Measurements from ENCODE around the gene MYH11.

GRCh38 chr16:15832241-15832640 lies 24.6 kb downstream of the MYH11 start:
- TF ChIP-seq ZNF883 (CRISPR knock-in tag; IDR thresholded peaks at IDR 0.05; ENCODE audit: not compliant biosample characterization) (no peak), FOXP1 (IDR thresholded peaks at IDR 0.05) (no peak), FOXP1 (CRISPR knock-in tag; IDR thresholded peaks at IDR 0.05) (no peak), POLR2A (IDR thresholded peaks at IDR 0.05; ENCODE audit: insufficient read depth in 1 of 2, low read depth in 2 of 2, low read length in 2 of 2) (no peak), ZSCAN31 (CRISPR knock-in tag; IDR thresholded peaks at IDR 0.05; ENCODE audit: low read depth) (no peak), CC2D1A (CRISPR knock-in tag; IDR thresholded peaks at IDR 0.05) (no peak), NFIC (IDR thresholded peaks at IDR 0.05; ENCODE audit: low read length) (no peak), CCAR2 (optimal IDR thresholded peaks at IDR 0.05; ENCODE audit: low read depth, low read length) (no peak)
- TF ChIP-seq, protein P1, sequence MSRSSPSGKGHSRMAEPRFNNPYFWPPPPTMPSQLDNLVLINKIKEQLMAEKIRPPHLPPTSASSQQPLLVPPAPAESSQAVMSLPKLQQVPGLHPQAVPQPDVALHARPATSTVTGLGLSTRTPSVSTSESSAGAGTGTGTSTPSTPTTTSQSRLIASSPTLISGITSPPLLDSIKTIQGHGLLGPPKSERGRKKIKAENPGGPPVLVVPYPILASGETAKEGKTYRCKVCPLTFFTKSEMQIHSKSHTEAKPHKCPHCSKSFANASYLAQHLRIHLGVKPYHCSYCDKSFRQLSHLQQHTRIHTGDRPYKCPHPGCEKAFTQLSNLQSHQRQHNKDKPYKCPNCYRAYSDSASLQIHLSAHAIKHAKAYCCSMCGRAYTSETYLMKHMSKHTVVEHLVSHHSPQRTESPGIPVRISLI (CRISPR knock-in tag; IDR thresholded peaks at IDR 0.05; ENCODE audit: borderline replicate concordance), result no peak
- TF ChIP-seq, protein P2, sequence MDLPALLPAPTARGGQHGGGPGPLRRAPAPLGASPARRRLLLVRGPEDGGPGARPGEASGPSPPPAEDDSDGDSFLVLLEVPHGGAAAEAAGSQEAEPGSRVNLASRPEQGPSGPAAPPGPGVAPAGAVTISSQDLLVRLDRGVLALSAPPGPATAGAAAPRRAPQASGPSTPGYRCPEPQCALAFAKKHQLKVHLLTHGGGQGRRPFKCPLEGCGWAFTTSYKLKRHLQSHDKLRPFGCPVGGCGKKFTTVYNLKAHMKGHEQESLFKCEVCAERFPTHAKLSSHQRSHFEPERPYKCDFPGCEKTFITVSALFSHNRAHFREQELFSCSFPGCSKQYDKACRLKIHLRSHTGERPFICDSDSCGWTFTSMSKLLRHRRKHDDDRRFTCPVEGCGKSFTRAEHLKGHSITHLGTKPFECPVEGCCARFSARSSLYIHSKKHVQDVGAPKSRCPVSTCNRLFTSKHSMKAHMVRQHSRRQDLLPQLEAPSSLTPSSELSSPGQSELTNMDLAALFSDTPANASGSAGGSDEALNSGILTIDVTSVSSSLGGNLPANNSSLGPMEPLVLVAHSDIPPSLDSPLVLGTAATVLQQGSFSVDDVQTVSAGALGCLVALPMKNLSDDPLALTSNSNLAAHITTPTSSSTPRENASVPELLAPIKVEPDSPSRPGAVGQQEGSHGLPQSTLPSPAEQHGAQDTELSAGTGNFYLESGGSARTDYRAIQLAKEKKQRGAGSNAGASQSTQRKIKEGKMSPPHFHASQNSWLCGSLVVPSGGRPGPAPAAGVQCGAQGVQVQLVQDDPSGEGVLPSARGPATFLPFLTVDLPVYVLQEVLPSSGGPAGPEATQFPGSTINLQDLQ (CRISPR knock-in tag; IDR thresholded peaks at IDR 0.05), result no peak
- TF ChIP-seq, protein P3, sequence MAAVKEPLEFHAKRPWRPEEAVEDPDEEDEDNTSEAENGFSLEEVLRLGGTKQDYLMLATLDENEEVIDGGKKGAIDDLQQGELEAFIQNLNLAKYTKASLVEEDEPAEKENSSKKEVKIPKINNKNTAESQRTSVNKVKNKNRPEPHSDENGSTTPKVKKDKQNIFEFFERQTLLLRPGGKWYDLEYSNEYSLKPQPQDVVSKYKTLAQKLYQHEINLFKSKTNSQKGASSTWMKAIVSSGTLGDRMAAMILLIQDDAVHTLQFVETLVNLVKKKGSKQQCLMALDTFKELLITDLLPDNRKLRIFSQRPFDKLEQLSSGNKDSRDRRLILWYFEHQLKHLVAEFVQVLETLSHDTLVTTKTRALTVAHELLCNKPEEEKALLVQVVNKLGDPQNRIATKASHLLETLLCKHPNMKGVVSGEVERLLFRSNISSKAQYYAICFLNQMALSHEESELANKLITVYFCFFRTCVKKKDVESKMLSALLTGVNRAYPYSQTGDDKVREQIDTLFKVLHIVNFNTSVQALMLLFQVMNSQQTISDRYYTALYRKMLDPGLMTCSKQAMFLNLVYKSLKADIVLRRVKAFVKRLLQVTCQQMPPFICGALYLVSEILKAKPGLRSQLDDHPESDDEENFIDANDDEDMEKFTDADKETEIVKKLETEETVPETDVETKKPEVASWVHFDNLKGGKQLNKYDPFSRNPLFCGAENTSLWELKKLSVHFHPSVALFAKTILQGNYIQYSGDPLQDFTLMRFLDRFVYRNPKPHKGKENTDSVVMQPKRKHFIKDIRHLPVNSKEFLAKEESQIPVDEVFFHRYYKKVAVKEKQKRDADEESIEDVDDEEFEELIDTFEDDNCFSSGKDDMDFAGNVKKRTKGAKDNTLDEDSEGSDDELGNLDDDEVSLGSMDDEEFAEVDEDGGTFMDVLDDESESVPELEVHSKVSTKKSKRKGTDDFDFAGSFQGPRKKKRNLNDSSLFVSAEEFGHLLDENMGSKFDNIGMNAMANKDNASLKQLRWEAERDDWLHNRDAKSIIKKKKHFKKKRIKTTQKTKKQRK (IDR thresholded peaks at IDR 0.05; ENCODE audit: low read length), result no peak
- TF ChIP-seq, protein P4, sequence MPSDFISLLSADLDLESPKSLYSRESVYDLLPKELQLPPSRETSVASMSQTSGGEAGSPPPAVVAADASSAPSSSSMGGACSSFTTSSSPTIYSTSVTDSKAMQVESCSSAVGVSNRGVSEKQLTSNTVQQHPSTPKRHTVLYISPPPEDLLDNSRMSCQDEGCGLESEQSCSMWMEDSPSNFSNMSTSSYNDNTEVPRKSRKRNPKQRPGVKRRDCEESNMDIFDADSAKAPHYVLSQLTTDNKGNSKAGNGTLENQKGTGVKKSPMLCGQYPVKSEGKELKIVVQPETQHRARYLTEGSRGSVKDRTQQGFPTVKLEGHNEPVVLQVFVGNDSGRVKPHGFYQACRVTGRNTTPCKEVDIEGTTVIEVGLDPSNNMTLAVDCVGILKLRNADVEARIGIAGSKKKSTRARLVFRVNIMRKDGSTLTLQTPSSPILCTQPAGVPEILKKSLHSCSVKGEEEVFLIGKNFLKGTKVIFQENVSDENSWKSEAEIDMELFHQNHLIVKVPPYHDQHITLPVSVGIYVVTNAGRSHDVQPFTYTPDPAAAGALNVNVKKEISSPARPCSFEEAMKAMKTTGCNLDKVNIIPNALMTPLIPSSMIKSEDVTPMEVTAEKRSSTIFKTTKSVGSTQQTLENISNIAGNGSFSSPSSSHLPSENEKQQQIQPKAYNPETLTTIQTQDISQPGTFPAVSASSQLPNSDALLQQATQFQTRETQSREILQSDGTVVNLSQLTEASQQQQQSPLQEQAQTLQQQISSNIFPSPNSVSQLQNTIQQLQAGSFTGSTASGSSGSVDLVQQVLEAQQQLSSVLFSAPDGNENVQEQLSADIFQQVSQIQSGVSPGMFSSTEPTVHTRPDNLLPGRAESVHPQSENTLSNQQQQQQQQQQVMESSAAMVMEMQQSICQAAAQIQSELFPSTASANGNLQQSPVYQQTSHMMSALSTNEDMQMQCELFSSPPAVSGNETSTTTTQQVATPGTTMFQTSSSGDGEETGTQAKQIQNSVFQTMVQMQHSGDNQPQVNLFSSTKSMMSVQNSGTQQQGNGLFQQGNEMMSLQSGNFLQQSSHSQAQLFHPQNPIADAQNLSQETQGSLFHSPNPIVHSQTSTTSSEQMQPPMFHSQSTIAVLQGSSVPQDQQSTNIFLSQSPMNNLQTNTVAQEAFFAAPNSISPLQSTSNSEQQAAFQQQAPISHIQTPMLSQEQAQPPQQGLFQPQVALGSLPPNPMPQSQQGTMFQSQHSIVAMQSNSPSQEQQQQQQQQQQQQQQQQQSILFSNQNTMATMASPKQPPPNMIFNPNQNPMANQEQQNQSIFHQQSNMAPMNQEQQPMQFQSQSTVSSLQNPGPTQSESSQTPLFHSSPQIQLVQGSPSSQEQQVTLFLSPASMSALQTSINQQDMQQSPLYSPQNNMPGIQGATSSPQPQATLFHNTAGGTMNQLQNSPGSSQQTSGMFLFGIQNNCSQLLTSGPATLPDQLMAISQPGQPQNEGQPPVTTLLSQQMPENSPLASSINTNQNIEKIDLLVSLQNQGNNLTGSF (CRISPR knock-in tag; IDR thresholded peaks at IDR 0.05), result no peak
- TF ChIP-seq, protein P5, sequence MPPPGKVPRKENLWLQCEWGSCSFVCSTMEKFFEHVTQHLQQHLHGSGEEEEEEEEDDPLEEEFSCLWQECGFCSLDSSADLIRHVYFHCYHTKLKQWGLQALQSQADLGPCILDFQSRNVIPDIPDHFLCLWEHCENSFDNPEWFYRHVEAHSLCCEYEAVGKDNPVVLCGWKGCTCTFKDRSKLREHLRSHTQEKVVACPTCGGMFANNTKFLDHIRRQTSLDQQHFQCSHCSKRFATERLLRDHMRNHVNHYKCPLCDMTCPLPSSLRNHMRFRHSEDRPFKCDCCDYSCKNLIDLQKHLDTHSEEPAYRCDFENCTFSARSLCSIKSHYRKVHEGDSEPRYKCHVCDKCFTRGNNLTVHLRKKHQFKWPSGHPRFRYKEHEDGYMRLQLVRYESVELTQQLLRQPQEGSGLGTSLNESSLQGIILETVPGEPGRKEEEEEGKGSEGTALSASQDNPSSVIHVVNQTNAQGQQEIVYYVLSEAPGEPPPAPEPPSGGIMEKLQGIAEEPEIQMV (CRISPR knock-in tag; IDR thresholded peaks at IDR 0.05; ENCODE audit: low read depth), result no peak
- TF ChIP-seq, protein P6, sequence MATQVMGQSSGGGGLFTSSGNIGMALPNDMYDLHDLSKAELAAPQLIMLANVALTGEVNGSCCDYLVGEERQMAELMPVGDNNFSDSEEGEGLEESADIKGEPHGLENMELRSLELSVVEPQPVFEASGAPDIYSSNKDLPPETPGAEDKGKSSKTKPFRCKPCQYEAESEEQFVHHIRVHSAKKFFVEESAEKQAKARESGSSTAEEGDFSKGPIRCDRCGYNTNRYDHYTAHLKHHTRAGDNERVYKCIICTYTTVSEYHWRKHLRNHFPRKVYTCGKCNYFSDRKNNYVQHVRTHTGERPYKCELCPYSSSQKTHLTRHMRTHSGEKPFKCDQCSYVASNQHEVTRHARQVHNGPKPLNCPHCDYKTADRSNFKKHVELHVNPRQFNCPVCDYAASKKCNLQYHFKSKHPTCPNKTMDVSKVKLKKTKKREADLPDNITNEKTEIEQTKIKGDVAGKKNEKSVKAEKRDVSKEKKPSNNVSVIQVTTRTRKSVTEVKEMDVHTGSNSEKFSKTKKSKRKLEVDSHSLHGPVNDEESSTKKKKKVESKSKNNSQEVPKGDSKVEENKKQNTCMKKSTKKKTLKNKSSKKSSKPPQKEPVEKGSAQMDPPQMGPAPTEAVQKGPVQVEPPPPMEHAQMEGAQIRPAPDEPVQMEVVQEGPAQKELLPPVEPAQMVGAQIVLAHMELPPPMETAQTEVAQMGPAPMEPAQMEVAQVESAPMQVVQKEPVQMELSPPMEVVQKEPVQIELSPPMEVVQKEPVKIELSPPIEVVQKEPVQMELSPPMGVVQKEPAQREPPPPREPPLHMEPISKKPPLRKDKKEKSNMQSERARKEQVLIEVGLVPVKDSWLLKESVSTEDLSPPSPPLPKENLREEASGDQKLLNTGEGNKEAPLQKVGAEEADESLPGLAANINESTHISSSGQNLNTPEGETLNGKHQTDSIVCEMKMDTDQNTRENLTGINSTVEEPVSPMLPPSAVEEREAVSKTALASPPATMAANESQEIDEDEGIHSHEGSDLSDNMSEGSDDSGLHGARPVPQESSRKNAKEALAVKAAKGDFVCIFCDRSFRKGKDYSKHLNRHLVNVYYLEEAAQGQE (IDR thresholded peaks at IDR 0.05; ENCODE audit: borderline replicate concordance in 1 of 2, low read depth in 1 of 2, low read length in 2 of 2), result no peak

All from HepG2 (cell line).